HTERT RPE-1 (cell line): ENCODE results near the gene HTR1B.

Experiments
- in situ Hi-C: fragments of 300-500 bp; cut with MboI; formaldehyde crosslinking; loops from 4 replicates; pipeline ENCODE4 v1.14.3; 2020; ENCODE audit warnings: low sequenced_read_pairs

HTR1B gene

GRCh38 chr6:77456531-77457248 is 6.6 kb downstream of the HTR1B start:
- in situ Hi-C loops, result no loop called here

GRCh38 chr6:77455271-77455670 is 8.0 kb downstream of the HTR1B start:
- in situ Hi-C loops, result no loop called here

DNA sequence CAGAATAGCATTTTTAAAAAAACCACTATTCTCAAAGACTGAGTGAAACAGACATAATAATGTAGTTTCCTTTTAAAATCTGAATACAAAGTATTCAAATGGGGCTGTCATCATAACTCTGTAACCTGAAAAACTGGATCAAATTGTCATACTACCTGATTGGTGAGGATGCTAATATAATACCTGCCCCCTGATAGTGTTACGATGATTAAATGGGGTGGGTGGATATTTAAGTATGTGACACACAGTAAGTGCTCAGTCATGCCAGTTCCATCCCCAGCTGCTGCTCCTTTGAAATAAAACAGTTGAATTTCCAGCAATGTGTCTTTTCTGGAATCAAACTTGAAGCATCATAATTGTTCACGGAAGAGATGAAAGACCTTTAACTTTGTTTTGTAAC is 8.9 kb downstream of the HTR1B start:
- in situ Hi-C loops, result no loop called here

- in situ Hi-C loops, result no loop called here
Measured at GRCh38 chr6:77451466-77451865, 11.8 kb downstream of the HTR1B start.

GRCh38 chr6:77450924-77451323 is 12.4 kb downstream of the HTR1B start:
- in situ Hi-C loops, result no loop called here

- in situ Hi-C loops, result no loop called here
Measured at GRCh38 chr6:77448546-77448945, 14.7 kb downstream of the HTR1B start.

GRCh38 chr6:77447254-77447653 is 16.0 kb downstream of the HTR1B start:
- in situ Hi-C loops, result no loop called here

GRCh38 chr6:77446249-77446648 is 17.0 kb downstream of the HTR1B start:
- in situ Hi-C loops, result no loop called here

- in situ Hi-C loops, result no loop called here
Measured at GRCh38 chr6:77445214-77445613, 18.1 kb downstream of the HTR1B start.

DNA sequence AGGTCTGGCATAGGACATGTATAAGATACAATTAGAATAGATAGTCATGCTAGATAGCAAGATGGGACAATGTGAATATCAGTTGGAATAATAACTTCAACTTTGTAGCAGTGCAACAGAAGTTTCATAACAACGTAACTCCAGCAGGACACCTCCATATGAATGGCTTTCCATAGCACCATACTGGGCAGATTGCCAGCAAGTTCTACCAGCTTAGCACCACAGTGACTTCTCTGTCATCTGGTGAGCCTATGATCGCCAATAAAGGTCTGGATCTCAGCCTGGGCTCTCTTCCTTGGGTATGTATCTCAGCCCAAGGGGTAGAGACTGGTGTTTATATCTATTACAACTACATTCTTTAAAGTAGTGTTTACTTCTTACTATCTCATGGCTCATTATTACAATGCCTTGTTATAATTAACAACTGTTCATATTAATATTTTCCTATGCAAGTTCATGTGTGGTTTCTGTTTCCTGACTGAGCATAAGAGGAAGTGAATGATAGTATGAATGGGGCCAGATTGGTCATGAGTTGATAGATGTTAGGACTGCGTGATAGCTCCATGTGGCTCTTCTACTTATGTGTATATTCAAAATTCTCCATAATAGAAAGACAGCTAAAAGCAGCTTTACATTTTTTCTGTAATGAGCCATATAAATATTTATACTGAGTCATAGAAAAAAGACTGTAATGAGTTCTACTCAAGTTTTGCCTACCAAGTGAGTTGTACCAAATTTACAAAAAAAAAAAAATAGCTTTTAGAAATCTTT is 22.9 kb downstream of the HTR1B start:
- in situ Hi-C loops, result no loop called here

GRCh38 chr6:77433888-77434287 is 29.4 kb downstream of the HTR1B start:
- in situ Hi-C loops, result no loop called here

- in situ Hi-C loops, result no loop called here
Measured at GRCh38 chr6:77430504-77430903, 32.8 kb downstream of the HTR1B start.

GRCh38 chr6:77425671-77426070 is 37.6 kb downstream of the HTR1B start:
- in situ Hi-C loops, result no loop called here

- in situ Hi-C loops, result no loop called here
Measured at GRCh38 chr6:77425216-77425615, 38.1 kb downstream of the HTR1B start.

- in situ Hi-C loops, result no loop called here
Measured at GRCh38 chr6:77424761-77425160, 38.5 kb downstream of the HTR1B start.

DNA sequence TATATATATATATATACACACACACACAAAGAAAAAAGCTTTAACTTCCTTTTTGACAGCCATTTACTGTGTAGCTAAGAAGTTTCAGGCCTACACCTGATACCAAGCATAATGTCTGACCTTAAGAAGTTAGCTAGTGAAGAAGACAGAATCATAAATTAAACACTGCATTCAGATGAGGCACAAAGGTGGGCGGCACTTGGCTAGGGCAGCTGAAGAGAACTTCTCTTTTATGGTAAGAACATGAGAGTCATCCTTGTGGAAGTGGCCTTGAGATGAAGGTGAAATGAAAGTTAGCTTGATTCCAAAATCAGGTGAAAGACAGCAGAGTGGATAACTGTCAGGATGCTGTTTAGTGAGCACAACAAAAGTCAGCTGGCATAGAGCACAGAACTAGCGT is 46.5 kb downstream of the HTR1B start:
- in situ Hi-C loops, result no loop called here

GRCh38 chr6:77415706-77416105 is 47.6 kb downstream of the HTR1B start:
- in situ Hi-C loops, result no loop called here
